CD14-positive monocyte (primary cell): Measurements from ENCODE around the gene LRCH4. TPM values are rescaled to one million over a fixed set of nuclear protein-coding genes. Genes with fewer than 3 reads are reported as not detected.
"Not testable (repeated sequence)": the region's sequence is repeated elsewhere in the genome, so short reads cannot be mapped to it uniquely, and the experiment has no call there.

Experiments
- DNase-seq, 3 donors: peaks; one replicate each; pipeline ENCODE4 v3.0.0-alpha.2; 2011 to 2022
- H2AFZ ChIP-seq: 2 replicates; pipeline ENCODE4 v1.6.0; 2012; ENCODE audit warnings: mild to moderate bottlenecking, low read depth, low read length, inconsistent platforms; ENCODE audit not compliant: insufficient read depth, poor library complexity, severe bottlenecking
- H3K27ac ChIP-seq, 2 donors: 1 replicate in 1 of 2; 2 replicates in 1 of 2; pipeline ENCODE4 v1.5.1; 2012 to 2013; ENCODE audit warnings: low read length in 2 of 2, control low read depth in 1 of 2, inconsistent platforms in 1 of 2, low read depth in 1 of 2, mild to moderate bottlenecking in 1 of 2
- H3K27me3 ChIP-seq, 2 donors: one replicate each; pipeline versions ENCODE4 v1.6.0 to v1.6.1; 2011 to 2013; ENCODE audit warnings: low read length in 2 of 2; ENCODE audit not compliant: control insufficient read depth in 2 of 2, insufficient read depth in 2 of 2
- H3K36me3 ChIP-seq, 2 donors: replicated peaks in 1 of 2; 1 replicate in 1 of 2; 2 replicates in 1 of 2; pipeline versions ENCODE4 v1.5.1 to v1.6.1; 2012 to 2013; ENCODE audit warnings: low read length in 2 of 2, control low read depth in 1 of 2, inconsistent platforms in 1 of 2, mild to moderate bottlenecking in 1 of 2; ENCODE audit not compliant: insufficient read depth in 2 of 2, control insufficient read depth in 1 of 2
- H3K4me1 ChIP-seq, 2 donors: 1 replicate in 1 of 2; 2 replicates in 1 of 2; pipeline versions ENCODE4 v1.5.1 to v1.6.1; 2012 to 2013; ENCODE audit warnings: low read length in 2 of 2, control low read depth in 1 of 2, inconsistent platforms in 1 of 2, mild to moderate bottlenecking in 1 of 2, moderate library complexity in 1 of 2; ENCODE audit not compliant: insufficient read depth in 2 of 2, control insufficient read depth in 1 of 2
- H3K4me2 ChIP-seq: replicated peaks from 2 replicates; pipeline ENCODE3; 2012; ENCODE audit warnings: low read length, moderate library complexity, mild to moderate bottlenecking; ENCODE audit not compliant: poor library complexity, severe bottlenecking; ENCODE audit errors: extremely low read depth
- H3K4me3 ChIP-seq, 3 experiments: fragments of 200-600 bp in 1 of 3; sonication (generic) in 1 of 3; replicated peaks in 1 of 3; 1 replicate in 2 of 3; 2 replicates in 1 of 3; pipeline ENCODE4 v1.5.1; 2011 to 2013; ENCODE audit warnings: low read length in 3 of 3, mild to moderate bottlenecking in 3 of 3, control low read depth in 2 of 3, low read depth in 2 of 3, inconsistent platforms in 1 of 3, moderate library complexity in 1 of 3
- H3K79me2 ChIP-seq: 2 replicates; pipeline ENCODE4 v1.6.0; 2012; ENCODE audit warnings: mild to moderate bottlenecking, control low read depth, inconsistent platforms, low read length, moderate library complexity; ENCODE audit not compliant: insufficient read depth
- H3K9ac ChIP-seq: 2 replicates; pipeline ENCODE4 v1.6.0; 2017; ENCODE audit warnings: low read length, mild to moderate bottlenecking; ENCODE audit not compliant: insufficient read depth, poor library complexity, severe bottlenecking
- H3K9me3 ChIP-seq, 2 donors: replicated peaks in 1 of 2; 1 replicate in 1 of 2; 2 replicates in 1 of 2; pipeline versions ENCODE4 v1.5.1 to v1.6.1; 2012 to 2013; ENCODE audit warnings: low read length in 2 of 2, control low read depth in 1 of 2; ENCODE audit not compliant: control insufficient read depth in 1 of 2, insufficient read depth in 1 of 2
- H4K20me1 ChIP-seq: 2 replicates; pipeline ENCODE4 v1.6.0; 2012; ENCODE audit warnings: mild to moderate bottlenecking, low read length, control low read depth, moderate library complexity; ENCODE audit not compliant: insufficient read depth
- H3K27ac Mint-ChIP-seq, 7 donors: one replicate each; pipeline ENCODE4 v1.8.0; 2020; ENCODE audit warnings: mild to moderate bottlenecking in 7 of 7, mixed read lengths in 7 of 7, moderate library complexity in 6 of 7, inconsistent platforms in 2 of 7
- H3K27me3 Mint-ChIP-seq, 3 donors: one replicate each; pipeline ENCODE4 v1.8.0; 2021 to 2022; ENCODE audit warnings: low read depth in 3 of 3, mild to moderate bottlenecking in 3 of 3, mixed read lengths in 3 of 3, moderate library complexity in 3 of 3, inconsistent platforms in 1 of 3
- H3K36me3 Mint-ChIP-seq, 2 donors: one replicate each; pipeline ENCODE4 v1.8.0; 2020; ENCODE audit warnings: mixed read lengths in 2 of 2, inconsistent platforms in 1 of 2, mild to moderate bottlenecking in 1 of 2
- H3K4me1 Mint-ChIP-seq: one replicate; pipeline ENCODE4 v1.8.0; 2020; ENCODE audit warnings: mild to moderate bottlenecking, mixed read lengths
- H3K4me3 Mint-ChIP-seq, 2 donors: one replicate each; pipeline ENCODE4 v1.8.0; 2020; ENCODE audit warnings: mild to moderate bottlenecking in 2 of 2, mixed read lengths in 2 of 2, moderate library complexity in 1 of 2
- H3K9me3 Mint-ChIP-seq, 7 donors: one replicate each; pipeline ENCODE4 v1.8.0; 2020 to 2022; ENCODE audit warnings: mixed read lengths in 7 of 7, mild to moderate bottlenecking in 6 of 7, moderate library complexity in 6 of 7, inconsistent platforms in 2 of 7
- CTCF ChIP-seq: fragments of 200-600 bp; IDR thresholded peaks from one replicate; pipeline ENCODE4 v1.8.0; 2022; ENCODE audit warnings: antibody characterized with exemption, mild to moderate bottlenecking
- WGBS: methylation state at CpG from one replicate; pipeline ENCODE4 v1.1.5; 2013; ENCODE audit warnings: missing lambda C conversion rate; ENCODE audit not compliant: insufficient coverage; 5-methylcytosine and 5-hydroxymethylcytosine counted together
- intact Hi-C, 2 donors: fragments of 100-400 bp; cut with micrococcal nuclease; formaldehyde crosslinking; loops; one replicate each; pipeline versions ENCODE4 v1.15.0 to v1.15.1; 2023
- polyA plus RNA-seq, 3 donors: library from polyadenylated mRNA; depleted of rRNA in 1 of 3; unstranded in 2 of 3; stranded (reverse) in 1 of 3; fragments of 300-500 nt in 2 of 3; fragments of >200 nt in 1 of 3; fragmentation: Illumina TruSeq in 2 of 3; gene quantifications; 1 replicate in 2 of 3; 2 replicates in 1 of 3; pipeline ENCODE4 v1.2.3, GENCODE V29; 2012 to 2021

Gene LRCH4
- polyA plus RNA-seq, 3 donors, result 132 to 286 (median 134) TPM

- intact Hi-C loops, result loop anchor here in 1 of 2 donors (5.0 kb wide), 1 partner anchor 51 kb away; the partner anchor contains the start of genes FBXO24 and LRCH4
- 100% methylated on average over 1 of the region's 9 CpGs for WGBS
- not testable (repeated sequence) for H3K4me3 Mint-ChIP-seq
These were observed 49.9 kb downstream of the LRCH4 start for GRCh38 chr7:100535982-100536381.

GRCh38 chr7:100532165-100533022, 53.5 kb downstream of the LRCH4 start:
- Histone ChIP-seq H3K4me3 (no peak overlapping the region), H3K36me3 (no peaks in the 10 kb centered on the region), H2AFZ (no peak overlapping the region), H3K27me3 (no peaks in the 10 kb centered on the region), H3K9ac (no peak overlapping the region), H3K4me2 (no peak overlapping the region), H3K27ac (no peak overlapping the region), H3K4me1 (no peaks in the 10 kb centered on the region), H3K9me3 (no peaks in the 10 kb centered on the region), H3K79me2 (no peaks in the 10 kb centered on the region), H4K20me1 (no peaks in the 10 kb centered on the region)
- TF ChIP-seq CTCF, result no peak
- Mint-ChIP-seq H3K9me3 (no peaks in the 10 kb centered on the region), H3K27ac (no peak overlapping the region), H3K4me3 (no peak overlapping the region), H3K27me3 (peaks cover 2 to 6% (median 2%) of the 10 kb centered on the region in 3 donors), H3K4me1 (no peaks in the 10 kb centered on the region), H3K36me3 (no peaks in the 10 kb centered on the region)
- WGBS, result 94% methylated on average over 3 of the region's 14 CpGs
- intact Hi-C loops, result no loop called here
- DNase-seq, result no peak

More at GRCh38 chr7:100535982-100536381, 49.9 kb downstream of the LRCH4 start:
- not testable (repeated sequence) for H3K27ac Mint-ChIP-seq, H3K4me2 ChIP-seq, H2AFZ ChIP-seq, H3K27me3 Mint-ChIP-seq, DNase-seq, H3K36me3 Mint-ChIP-seq, H4K20me1 ChIP-seq, H3K79me2 ChIP-seq, H3K9ac ChIP-seq, H3K36me3 ChIP-seq, H3K27ac ChIP-seq, H3K4me3 ChIP-seq, H3K27me3 ChIP-seq, H3K9me3 Mint-ChIP-seq, H3K9me3 ChIP-seq
- peaks cover 13% of the 10 kb centered on the region for H3K4me1 Mint-ChIP-seq
- H3K4me1 ChIP-seq, result peaks cover 14 to 18% of the 10 kb centered on the region in 2 donors

GRCh38 chr7:100528108-100528866, 57.6 kb downstream of the LRCH4 start:
- H3K4me1 ChIP-seq, H2AFZ ChIP-seq, H3K9ac ChIP-seq, H3K4me2 ChIP-seq, H3K36me3 Mint-ChIP-seq, intact Hi-C loops, H3K4me3 ChIP-seq, H3K36me3 ChIP-seq, H3K9me3 ChIP-seq, H3K27ac ChIP-seq, H3K27me3 Mint-ChIP-seq, H3K9me3 Mint-ChIP-seq, H3K27me3 ChIP-seq, H3K79me2 ChIP-seq, H4K20me1 ChIP-seq, H3K4me3 Mint-ChIP-seq, H3K27ac Mint-ChIP-seq, H3K4me1 Mint-ChIP-seq, DNase-seq: not testable (repeated sequence)
- 100% methylated on average over 1 of the region's 12 CpGs for WGBS
